Activated CD4-positive, alpha-beta memory T cell treated with anti-CD3 and anti-CD28 coated beads for 36 hours (primary cell): ENCODE results near the gene NLRP9. TPM values are rescaled to one million over a fixed set of nuclear protein-coding genes. Genes with fewer than 3 reads are reported as not detected.

ENCODE experiments used
- CTCF ChIA-PET: fragments of 350-600 bp; sonication (Branson Sonifier 250); formaldehyde crosslinking; loops from one replicate; lab custom pipeline; 2021; ENCODE audit warnings: antibody characterized with exemption, inconsistent platforms; lab: Charles Lee
- POLR2A ChIA-PET: fragments of 350-600 bp; sonication (Branson Sonifier 250); formaldehyde crosslinking; loops from one replicate; lab custom pipeline; 2021; ENCODE audit warnings: antibody characterized with exemption; lab: Charles Lee
- DNase-seq: peaks from one replicate; pipeline ENCODE4 v3.0.0-alpha.2; 2020
- H3K27ac Mint-ChIP-seq: one replicate; pipeline ENCODE4 v1.8.0; 2021; ENCODE audit warnings: mixed read lengths
- H3K27me3 Mint-ChIP-seq: one replicate; pipeline ENCODE4 v1.8.0; 2021; ENCODE audit warnings: mixed read lengths
- H3K36me3 Mint-ChIP-seq: one replicate; pipeline ENCODE4 v1.8.0; 2021; ENCODE audit warnings: mixed read lengths
- H3K4me1 Mint-ChIP-seq: one replicate; pipeline ENCODE4 v1.8.0; 2021; ENCODE audit warnings: low read depth, mixed read lengths
- H3K4me3 Mint-ChIP-seq: one replicate; pipeline ENCODE4 v1.8.0; 2021; ENCODE audit warnings: mild to moderate bottlenecking, mixed read lengths
- H3K9me3 Mint-ChIP-seq: one replicate; pipeline ENCODE4 v1.8.0; 2021; ENCODE audit warnings: mixed read lengths
- intact Hi-C: fragments of 100-400 bp; cut with micrococcal nuclease; formaldehyde crosslinking; loops from one replicate; pipeline ENCODE4 v1.15.1; 2023
- total RNA-seq, 2 experiments: library from RNA; stranded (reverse); gene quantifications; one replicate each; pipeline ENCODE4 v1.2.3, GENCODE V29; 2021

The NLRP9 gene
- total RNA-seq, 2 experiments from 2014 or later = not detected

DNA sequence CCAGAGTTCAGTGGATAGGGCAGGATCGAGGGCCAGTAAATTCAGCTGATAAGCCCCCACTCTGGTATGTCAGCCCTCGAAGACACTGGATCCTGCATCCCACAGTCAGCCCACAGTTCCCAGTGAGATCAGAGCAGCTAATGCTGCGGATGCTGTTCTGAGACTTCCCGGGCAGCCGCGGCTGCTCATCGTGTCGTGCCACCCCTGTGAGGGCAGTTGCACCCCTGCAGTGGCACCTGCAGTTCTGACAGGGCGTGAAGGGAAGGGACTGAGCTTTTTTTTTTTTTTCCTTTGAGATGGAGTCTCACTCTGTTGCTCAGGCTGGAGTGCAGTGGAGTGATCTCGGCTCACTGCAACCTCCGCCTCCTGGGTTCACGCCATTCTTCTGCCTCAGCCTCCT, 70.7 kb downstream of the NLRP9 start:
- H3K4me3 Mint-ChIP-seq = no peak overlapping the region
- no peaks in the 10 kb centered on the region for H3K27me3 Mint-ChIP-seq
- no peaks in the 10 kb centered on the region for H3K9me3 Mint-ChIP-seq
- ChIA-PET POLR2A (interaction anchor here (2.0 kb wide), 1 partner anchor 11 kb away, joined by 8 read pairs; no protein-coding TSS in a partner anchor), CTCF (interaction anchor here (1.2 kb wide), 1 partner anchor 36 kb away, joined by 3 read pairs; no protein-coding TSS in a partner anchor)
- intact Hi-C loops = no loop called here
- H3K4me1 Mint-ChIP-seq = peaks cover 13% of the 10 kb centered on the region
- no peak for DNase-seq
- H3K36me3 Mint-ChIP-seq = peaks cover 54% of the 10 kb centered on the region
- no peak overlapping the region for H3K27ac Mint-ChIP-seq

DNA sequence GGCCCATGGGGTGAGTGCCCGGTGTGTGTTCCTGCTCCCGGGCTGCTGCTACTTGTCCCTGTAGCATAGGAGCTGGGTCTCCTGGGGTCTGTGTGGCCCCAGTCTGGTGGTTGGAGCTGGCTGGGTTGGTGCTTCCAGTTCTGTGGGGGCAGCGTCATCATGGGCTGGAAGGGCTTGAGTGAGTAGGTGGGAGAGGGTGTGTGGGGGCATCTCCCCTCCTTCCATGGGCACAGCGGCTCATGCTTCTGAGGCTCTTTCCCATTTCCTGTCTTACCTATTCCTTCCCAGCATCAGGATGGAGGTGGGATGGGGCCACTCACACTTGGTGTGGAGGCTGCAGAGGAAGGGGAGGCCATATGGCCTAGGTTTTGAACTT, 71.2 kb downstream of the NLRP9 start:
- CTCF ChIA-PET = interaction anchor here (1.2 kb wide), 1 partner anchor 36 kb away, joined by 3 read pairs; no protein-coding TSS in a partner anchor
- H3K4me3 Mint-ChIP-seq = no peak overlapping the region

DNA sequence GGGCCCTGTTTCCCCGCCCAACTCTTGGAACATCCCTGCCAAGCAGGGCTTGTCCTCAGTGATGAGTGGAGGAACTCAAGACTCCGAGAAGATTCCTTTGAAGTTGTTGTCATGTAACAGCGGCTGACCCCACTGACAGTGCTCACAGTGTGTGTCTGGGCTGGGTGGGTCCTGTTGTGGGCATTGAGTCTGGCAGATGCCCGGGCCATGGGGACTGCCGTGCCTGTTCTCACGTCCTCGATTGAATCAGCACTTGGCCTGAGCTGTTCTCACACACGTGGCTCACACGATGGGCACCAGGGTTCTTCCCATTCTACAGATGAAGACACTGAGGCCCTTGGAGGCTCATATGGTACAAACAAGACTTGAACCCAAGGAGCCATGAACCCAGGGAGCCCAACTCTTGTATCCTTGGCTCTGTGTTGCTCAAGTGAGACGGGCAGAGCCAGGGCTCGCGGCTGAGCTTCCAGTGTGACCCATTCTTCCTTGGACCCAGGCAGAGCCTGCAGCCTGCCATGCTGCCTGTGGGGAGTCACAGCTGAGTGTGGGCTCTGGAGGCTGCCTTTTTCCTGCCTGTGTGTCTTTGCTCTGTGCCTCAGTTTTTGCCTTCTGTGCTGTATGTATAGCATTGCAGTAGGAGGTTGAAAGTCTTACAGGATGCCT, 71.7 kb downstream of the NLRP9 start:
- POLR2A ChIA-PET = interaction anchor here (0.7 to 2.0 kb wide), 2 partner anchors 10 to 62 kb away, joined by 3 to 8 read pairs; no protein-coding TSS in a partner anchor
- intact Hi-C loops = no loop called here
- peaks cover 12% of the 10 kb centered on the region for H3K4me1 Mint-ChIP-seq
- DNase-seq = no peak
- H3K27me3 Mint-ChIP-seq = no peaks in the 10 kb centered on the region
- CTCF ChIA-PET = interaction anchor here (1.2 kb wide), 1 partner anchor 9 kb away, joined by 3 read pairs; no protein-coding TSS in a partner anchor
- H3K36me3 Mint-ChIP-seq = peaks cover 57% of the 10 kb centered on the region
- H3K27ac Mint-ChIP-seq = no peak overlapping the region
- H3K4me3 Mint-ChIP-seq = no peak overlapping the region
- H3K9me3 Mint-ChIP-seq = no peaks in the 10 kb centered on the region

More for the DNA sequence above, 71.2 kb downstream of the NLRP9 start:
- Mint-ChIP-seq H3K27me3 (no peaks in the 10 kb centered on the region), H3K9me3 (no peaks in the 10 kb centered on the region), H3K36me3 (peaks cover 54% of the 10 kb centered on the region), H3K27ac (no peak overlapping the region), H3K4me1 (peaks cover 13% of the 10 kb centered on the region)
- intact Hi-C loops = no loop called here
- POLR2A ChIA-PET = interaction anchor here (0.7 to 2.0 kb wide), 2 partner anchors 10 to 63 kb away, joined by 3 to 8 read pairs; no protein-coding TSS in a partner anchor
- DNase-seq = no peak

DNA sequence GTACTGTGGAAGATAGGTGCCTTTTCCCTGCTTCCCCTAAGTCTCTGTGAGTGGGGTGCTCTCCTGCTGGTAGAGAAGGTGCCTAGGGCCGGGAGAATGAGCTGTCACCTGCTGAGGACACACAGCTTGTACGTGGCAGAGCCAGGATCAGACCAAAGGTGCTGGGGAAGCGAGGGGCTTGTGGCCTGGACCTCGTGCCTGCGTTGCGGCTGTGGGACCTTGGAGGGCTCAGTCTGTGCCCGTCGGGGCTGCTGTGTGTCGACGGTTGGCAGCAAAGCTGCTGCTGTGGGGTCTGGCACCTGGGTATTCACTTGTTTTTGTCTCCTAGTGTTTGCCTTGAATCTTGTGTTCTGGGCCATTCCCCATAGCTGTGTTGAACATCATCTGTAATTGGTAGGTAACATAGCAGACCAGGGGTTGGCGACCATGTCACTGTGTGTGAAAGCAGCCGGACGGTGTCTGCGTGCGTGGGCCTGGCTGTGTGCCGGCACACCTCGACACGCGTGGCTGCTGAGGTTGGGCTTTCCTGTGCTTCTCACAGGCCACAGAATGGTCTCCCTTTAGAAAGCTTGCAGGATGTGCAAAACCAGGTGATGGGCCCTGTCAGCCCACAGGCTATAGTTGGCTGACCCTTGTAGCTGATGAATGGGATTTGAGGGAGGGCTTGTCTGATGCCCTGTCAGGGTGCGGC, 74.2 kb downstream of the NLRP9 start:
- peaks cover 7% of the 10 kb centered on the region for H3K4me1 Mint-ChIP-seq
- H3K9me3 Mint-ChIP-seq = no peaks in the 10 kb centered on the region
- intact Hi-C loops = no loop called here
- CTCF ChIA-PET = interaction anchor here (0.8 kb wide), 1 partner anchor 145 kb away, joined by 3 read pairs; no protein-coding TSS in a partner anchor
- no peak for DNase-seq
- no peak overlapping the region for H3K27ac Mint-ChIP-seq
- POLR2A ChIA-PET = no interaction called here
- no peak overlapping the region for H3K4me3 Mint-ChIP-seq
- H3K27me3 Mint-ChIP-seq = no peaks in the 10 kb centered on the region
- H3K36me3 Mint-ChIP-seq = peaks cover 55% of the 10 kb centered on the region

DNA sequence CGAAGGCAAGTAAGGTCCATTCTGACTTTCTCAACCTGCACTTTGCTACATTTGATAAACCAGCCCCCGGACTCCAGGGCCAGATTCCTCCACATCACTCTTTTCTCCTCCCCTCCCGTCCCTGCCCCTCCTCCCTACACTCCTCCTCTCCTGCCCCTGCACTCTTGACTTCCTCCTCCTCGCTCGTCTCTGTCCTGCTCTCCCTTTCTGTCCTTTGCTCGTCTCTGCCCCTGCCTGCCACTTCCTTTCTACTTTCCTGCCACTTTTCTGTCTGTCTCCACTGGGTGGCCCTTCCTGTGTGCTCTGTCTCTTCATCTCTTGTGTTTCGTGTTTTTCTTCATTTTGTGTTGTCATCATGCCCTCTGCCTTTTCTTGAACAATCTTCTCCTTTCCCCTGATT, 76.4 kb downstream of the NLRP9 start:
- peak overlapping the region; percentile 7 for H3K27ac Mint-ChIP-seq
- H3K4me3 Mint-ChIP-seq = no peak overlapping the region
- CTCF ChIA-PET = no interaction called here
- no peaks in the 10 kb centered on the region for H3K27me3 Mint-ChIP-seq
- DNase-seq = no peak
- no peaks in the 10 kb centered on the region for H3K9me3 Mint-ChIP-seq
- H3K4me1 Mint-ChIP-seq = peaks cover 25% of the 10 kb centered on the region
- intact Hi-C loops = no loop called here
- POLR2A ChIA-PET = no interaction called here
- H3K36me3 Mint-ChIP-seq = peaks cover 62% of the 10 kb centered on the region

DNA sequence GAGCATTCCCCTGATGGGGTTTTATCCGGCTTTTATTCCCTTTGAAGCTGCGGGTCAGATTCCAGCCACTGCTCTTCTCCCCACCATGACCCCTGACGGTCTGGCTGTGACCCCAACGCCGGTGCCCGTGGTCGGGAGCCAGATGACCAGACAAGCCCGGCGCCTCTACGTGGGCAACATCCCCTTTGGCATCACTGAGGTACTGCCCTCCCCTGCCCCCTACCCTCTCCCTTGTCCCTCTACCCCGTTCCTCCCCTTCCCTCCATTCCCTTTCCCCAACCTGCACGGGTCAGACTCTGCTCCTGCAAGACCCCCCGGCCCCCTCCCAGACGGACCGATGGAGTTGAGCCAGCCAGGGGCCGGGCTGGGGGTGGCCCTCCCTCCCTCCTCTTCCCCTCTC, 77.2 kb downstream of the NLRP9 start:
- H3K27me3 Mint-ChIP-seq = no peaks in the 10 kb centered on the region
- no peaks in the 10 kb centered on the region for H3K9me3 Mint-ChIP-seq
- peaks cover 66% of the 10 kb centered on the region for H3K36me3 Mint-ChIP-seq
- no peak overlapping the region for H3K4me3 Mint-ChIP-seq
- peaks cover 26% of the 10 kb centered on the region for H3K4me1 Mint-ChIP-seq
- no peak for DNase-seq
- intact Hi-C loops = no loop called here
- POLR2A ChIA-PET = no interaction called here
- peak overlapping the region; percentile 23 for H3K27ac Mint-ChIP-seq
- CTCF ChIA-PET = no interaction called here

DNA sequence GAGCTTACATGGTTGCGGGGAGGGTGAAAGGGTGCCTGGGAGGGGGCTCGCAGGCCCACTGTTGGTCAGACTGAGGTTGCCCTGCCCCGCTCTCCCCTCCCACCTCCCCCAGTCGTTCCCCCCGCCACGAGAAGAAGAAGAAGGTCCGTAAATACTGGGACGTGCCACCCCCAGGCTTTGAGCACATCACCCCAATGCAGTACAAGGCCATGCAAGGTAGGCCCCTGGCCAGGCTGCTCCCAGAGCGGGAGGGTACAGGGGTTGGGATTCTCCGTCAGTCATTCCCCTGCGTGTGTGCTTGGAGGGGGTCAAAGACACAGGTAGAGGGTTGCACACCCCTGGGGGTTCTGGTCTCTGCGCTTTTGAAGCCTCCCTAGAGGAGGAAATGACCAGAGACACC, 77.8 kb downstream of the NLRP9 start:
- CTCF ChIA-PET = interaction anchor here (1.0 kb wide), 1 partner anchor 11 kb away, joined by 4 read pairs; no protein-coding TSS in a partner anchor
- H3K4me3 Mint-ChIP-seq = no peak overlapping the region
- no peak for DNase-seq
- H3K4me1 Mint-ChIP-seq = peaks cover 29% of the 10 kb centered on the region
- H3K36me3 Mint-ChIP-seq = peaks cover 68% of the 10 kb centered on the region
- intact Hi-C loops = no loop called here
- H3K27ac Mint-ChIP-seq = peak overlapping the region; percentile 38
- POLR2A ChIA-PET = no interaction called here
- no peaks in the 10 kb centered on the region for H3K9me3 Mint-ChIP-seq
- no peaks in the 10 kb centered on the region for H3K27me3 Mint-ChIP-seq

DNA sequence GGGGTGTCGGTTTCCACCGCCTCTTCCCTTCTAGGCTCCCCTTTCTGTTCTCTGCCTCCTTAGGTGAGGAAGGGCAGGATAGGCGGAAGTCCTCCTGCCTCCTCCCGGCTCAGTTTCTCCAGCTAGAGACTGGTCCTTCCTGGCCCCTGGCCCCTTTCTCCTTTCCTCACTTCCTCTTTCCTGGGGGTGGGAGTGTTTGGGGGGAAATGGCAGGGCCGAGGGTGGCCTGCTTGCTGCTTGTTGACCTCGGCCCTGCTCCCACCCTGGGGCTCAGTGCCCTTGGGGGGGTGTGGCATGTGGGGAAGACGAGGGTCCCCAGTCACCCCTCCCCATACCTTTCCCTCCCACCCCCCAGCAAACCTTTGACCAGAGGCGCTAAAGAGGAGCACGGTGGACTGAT, 78.4 kb downstream of the NLRP9 start:
- no peaks in the 10 kb centered on the region for H3K9me3 Mint-ChIP-seq
- no peak overlapping the region for H3K4me3 Mint-ChIP-seq
- no peak for DNase-seq
- CTCF ChIA-PET = interaction anchor here (1.0 kb wide), 1 partner anchor 11 kb away, joined by 4 read pairs; no protein-coding TSS in a partner anchor
- peaks cover 29% of the 10 kb centered on the region for H3K4me1 Mint-ChIP-seq
- H3K27ac Mint-ChIP-seq = peak overlapping the region; percentile 38
- H3K36me3 Mint-ChIP-seq = peaks cover 67% of the 10 kb centered on the region
- POLR2A ChIA-PET = no interaction called here
- H3K27me3 Mint-ChIP-seq = no peaks in the 10 kb centered on the region
- intact Hi-C loops = loop anchor here (10.0 kb wide), 2 partner anchors 655 to 1215 kb away; partner anchors contain the start of genes LENG8 and ZSCAN5A

DNA sequence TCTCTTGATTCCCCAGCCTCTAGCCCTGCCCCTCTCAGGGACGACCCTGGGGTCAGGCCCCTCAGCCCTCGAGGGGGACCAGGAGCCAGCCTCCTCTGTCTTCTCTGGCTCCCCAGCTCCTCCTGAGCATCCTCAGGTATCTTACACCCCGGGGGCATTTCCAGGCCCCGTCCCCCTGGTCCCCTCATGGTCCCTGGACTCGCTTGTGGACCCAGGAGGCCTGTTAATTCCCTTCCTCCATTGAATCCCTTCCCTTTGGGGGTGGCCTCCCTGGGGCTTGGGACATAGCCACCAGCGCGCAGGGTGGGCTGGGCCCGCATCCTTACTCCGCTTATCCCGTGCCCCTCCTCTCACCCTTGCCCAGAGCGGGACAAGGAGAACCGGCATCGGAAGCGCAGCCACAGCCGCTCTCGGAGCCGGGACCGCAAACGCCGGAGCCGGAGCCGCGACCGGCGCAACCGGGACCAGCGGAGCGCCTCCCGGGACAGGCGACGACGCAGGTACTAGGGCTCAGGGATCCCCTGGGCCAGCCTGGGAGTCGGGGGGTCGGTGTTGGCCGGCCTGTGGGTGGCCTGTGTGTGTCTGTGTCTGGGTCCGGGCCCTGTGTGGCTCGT, 79.2 kb downstream of the NLRP9 start:
- Mint-ChIP-seq H3K4me3 (no peak overlapping the region), H3K4me1 (peaks cover 29% of the 10 kb centered on the region), H3K27ac (no peak overlapping the region), H3K9me3 (no peaks in the 10 kb centered on the region), H3K27me3 (no peaks in the 10 kb centered on the region), H3K36me3 (peaks cover 61% of the 10 kb centered on the region)
- intact Hi-C loops = loop anchor here (10.0 kb wide), 2 partner anchors 656 to 1214 kb away; partner anchors contain the start of genes LENG8 and ZSCAN5A
- no peak for DNase-seq
- ChIA-PET CTCF (no interaction called here), POLR2A (no interaction called here)

Other genes starting within 250 kb of the NLRP9 start
- under 1 TPM in 1 of 2 experiments, not detected in 1; 0.33 TPM for gene SSC5D, start 250.0 kb downstream of the NLRP9 start, total RNA-seq
- gene SBK2, start 201.3 kb downstream of the NLRP9 start, total RNA-seq = not detected
- not detected for gene SBK3, start 192.9 kb downstream of the NLRP9 start, total RNA-seq
- 1 to 10 TPM; 6.6 to 6.7 TPM for gene ZNF579, start 157.6 kb downstream of the NLRP9 start, total RNA-seq
- gene FIZ1, start 138.9 kb downstream of the NLRP9 start, total RNA-seq = 10 to 100 TPM; 13.8 to 13.9 TPM
- gene ZNF524, start 138.1 kb downstream of the NLRP9 start, total RNA-seq = 10 to 100 TPM; 21.5 to 25.1 TPM
- gene ZNF865, start 132.8 kb downstream of the NLRP9 start, total RNA-seq = 10 to 100 TPM; 12.0 to 13.3 TPM
- 1 to 10 TPM; 3.9 to 4.4 TPM for gene ZNF784, start 113.8 kb downstream of the NLRP9 start, total RNA-seq
- gene ZNF580, start 97.4 kb downstream of the NLRP9 start, total RNA-seq = 10 to 100 TPM; 23.4 to 23.5 TPM
- gene ZNF581, start 94.8 kb downstream of the NLRP9 start, total RNA-seq = 10 to 100 TPM; 19.2 to 20.1 TPM
- 1 to 10 TPM; 3.6 to 4.0 TPM for gene CCDC106, start 90.2 kb downstream of the NLRP9 start, total RNA-seq
- 100 to 1,000 TPM; 249 to 251 TPM for gene U2AF2, start 83.4 kb downstream of the NLRP9 start, total RNA-seq
- gene EPN1, start 63.2 kb downstream of the NLRP9 start, total RNA-seq = 10 to 100 TPM; 36.0 to 36.1 TPM
- gene RFPL4A, start 20.7 kb upstream of the NLRP9 start, total RNA-seq = not detected
- not detected for gene RFPL4AL1, start 30.7 kb upstream of the NLRP9 start, total RNA-seq
- gene NLRP11, start 93.6 kb upstream of the NLRP9 start, total RNA-seq = not detected
- not detected for gene NLRP4, start 98.1 kb upstream of the NLRP9 start, total RNA-seq
- gene NLRP13, start 193.9 kb upstream of the NLRP9 start, total RNA-seq = not detected
- not detected for gene NLRP8, start 209.4 kb upstream of the NLRP9 start, total RNA-seq
- gene NLRP5, start 248.4 kb upstream of the NLRP9 start, total RNA-seq = not detected